Small intestine (tissue), 7 donors: ENCODE results near the gene GIPR. TPM values are rescaled to one million over a fixed set of nuclear protein-coding genes. Genes with fewer than 3 reads are reported as not detected.
A peak's percentile ranks its signal among the peaks of the same experiment; 100 is the strongest.

Source experiments
- DNase-seq, 2 donors: peaks; one replicate each; pipeline versions ENCODE4 v3.0.0 to v3.0.0-alpha.2; 2013
- FAIRE-seq: peaks from 2 replicates; lab custom pipeline; 2012; peaks lifted over from hg19 to GRCh38; lab: Jason Lieb, UNC
- H3K27ac ChIP-seq, 3 donors: one replicate each; pipeline ENCODE4 v1.5.1; 2013; ENCODE audit warnings: low read length in 2 of 3, mild to moderate bottlenecking in 2 of 3, control low read depth in 1 of 3, inconsistent platforms in 1 of 3, low read depth in 1 of 3, moderate library complexity in 1 of 3
- H3K27me3 ChIP-seq, 3 donors: one replicate each; pipeline ENCODE4 v1.6.1; 2013; ENCODE audit warnings: low read length in 3 of 3, inconsistent platforms in 1 of 3; ENCODE audit not compliant: control insufficient read depth in 3 of 3, insufficient read depth in 3 of 3
- H3K36me3 ChIP-seq, 3 donors: one replicate each; pipeline ENCODE4 v1.6.1; 2013; ENCODE audit warnings: low read length in 3 of 3, inconsistent platforms in 1 of 3, low read depth in 1 of 3, mild to moderate bottlenecking in 1 of 3, moderate library complexity in 1 of 3; ENCODE audit not compliant: control insufficient read depth in 3 of 3, insufficient read depth in 2 of 3
- H3K4me1 ChIP-seq, 3 donors: one replicate each; pipeline ENCODE4 v1.6.1; 2013; ENCODE audit warnings: low read length in 2 of 3, inconsistent platforms in 1 of 3, low read depth in 1 of 3, mild to moderate bottlenecking in 1 of 3, moderate library complexity in 1 of 3; ENCODE audit not compliant: control insufficient read depth in 3 of 3, insufficient read depth in 2 of 3
- H3K4me3 ChIP-seq, 3 donors: one replicate each; pipeline ENCODE4 v1.5.1; 2013; ENCODE audit warnings: low read length in 3 of 3, control low read depth in 1 of 3, inconsistent platforms in 1 of 3, low read depth in 1 of 3, mild to moderate bottlenecking in 1 of 3, moderate library complexity in 1 of 3
- H3K9me3 ChIP-seq, 2 donors: one replicate each; pipeline ENCODE4 v1.6.1; 2013; ENCODE audit warnings: low read depth in 1 of 2, low read length in 1 of 2; ENCODE audit not compliant: control insufficient read depth in 2 of 2, insufficient read depth in 1 of 2
- WGBS, 3 donors: extraction: QIAGEN DNeasy Blood & Tissue Kit; methylation state at CpG; one replicate each; pipeline ENCODE4 v1.1.7; 2013; 5-methylcytosine and 5-hydroxymethylcytosine counted together
- polyA plus RNA-seq, 4 donors: library from polyadenylated mRNA; stranded (reverse) in 3 of 4; unstranded in 1 of 4; fragments of 200-250 nt in 3 of 4; fragments of 120-200 nt in 1 of 4; gene quantifications; one replicate each; pipeline versions ENCODE4 v1.2.1 to v1.2.3, GENCODE V29; 2013
- donor health status: healthy with polysubstance abuse.
- donor health status: control.
- donor health status: control.
- donor health status: Bipolar disorder and iron deficiency.
- donor health status: healthy.

The GIPR gene
- polyA plus RNA-seq, 4 donors: 0.67 to 9.1 (median 0.97) TPM

GRCh38 chr19:45691516-45692186 lies 23.6 kb downstream of the GIPR start, which contains the start of gene SNRPD2:
Gene SNRPD2 (minus strand): TSS chr19:45691953. CDS start chr19:45691888, 65 bp downstream.
- 0 to 1% (median 0%) methylated on average over 35 to 36 of the region's 36 CpGs for WGBS, 3 donors
- FAIRE-seq: no peak

GRCh38 chr19:45692187-45693105 lies 24.4 kb downstream of the GIPR start, which contains the start of gene QPCTL:
Gene QPCTL (plus strand): TSS chr19:45692666. CDS start chr19:45692704, 38 bp downstream.
- FAIRE-seq: peak; percentile 76
- H3K4me1 ChIP-seq: peaks cover 0 to 8% (median 4%) of the 10 kb centered on the region in 3 donors
- H3K27ac ChIP-seq: peak within 1 kb of the TSS; percentile 53 to 96 (median 94)
- peak; percentile 99 to 100 for DNase-seq
- no peaks in the 10 kb centered on the region for H3K27me3 ChIP-seq
- peaks cover 0 to 40% (median 9%) of the 10 kb centered on the region in 3 donors for H3K36me3 ChIP-seq
- H3K9me3 ChIP-seq: no peaks in the 10 kb centered on the region
- 0 to 1% (median 0%) methylated on average over 67 to 70 of the region's 70 CpGs for WGBS, 3 donors
- peak within 1 kb of the TSS; percentile 55 to 86 (median 64) for H3K4me3 ChIP-seq

More at GRCh38 chr19:45691516-45692186, 23.6 kb downstream of the GIPR start, which contains the start of gene SNRPD2:
- DNase-seq: peak; percentile 97 to 98
- peak within 1 kb of the TSS; percentile 53 to 96 (median 94) for H3K27ac ChIP-seq
- H3K27me3 ChIP-seq: no peaks in the 10 kb centered on the region
- peaks cover 0 to 44% (median 13%) of the 10 kb centered on the region in 3 donors for H3K36me3 ChIP-seq
- H3K9me3 ChIP-seq: no peaks in the 10 kb centered on the region
- peaks cover 0 to 8% (median 4%) of the 10 kb centered on the region in 3 donors for H3K4me1 ChIP-seq
- H3K4me3 ChIP-seq: peak within 1 kb of the TSS; percentile 55 to 86 (median 64)

DNA sequence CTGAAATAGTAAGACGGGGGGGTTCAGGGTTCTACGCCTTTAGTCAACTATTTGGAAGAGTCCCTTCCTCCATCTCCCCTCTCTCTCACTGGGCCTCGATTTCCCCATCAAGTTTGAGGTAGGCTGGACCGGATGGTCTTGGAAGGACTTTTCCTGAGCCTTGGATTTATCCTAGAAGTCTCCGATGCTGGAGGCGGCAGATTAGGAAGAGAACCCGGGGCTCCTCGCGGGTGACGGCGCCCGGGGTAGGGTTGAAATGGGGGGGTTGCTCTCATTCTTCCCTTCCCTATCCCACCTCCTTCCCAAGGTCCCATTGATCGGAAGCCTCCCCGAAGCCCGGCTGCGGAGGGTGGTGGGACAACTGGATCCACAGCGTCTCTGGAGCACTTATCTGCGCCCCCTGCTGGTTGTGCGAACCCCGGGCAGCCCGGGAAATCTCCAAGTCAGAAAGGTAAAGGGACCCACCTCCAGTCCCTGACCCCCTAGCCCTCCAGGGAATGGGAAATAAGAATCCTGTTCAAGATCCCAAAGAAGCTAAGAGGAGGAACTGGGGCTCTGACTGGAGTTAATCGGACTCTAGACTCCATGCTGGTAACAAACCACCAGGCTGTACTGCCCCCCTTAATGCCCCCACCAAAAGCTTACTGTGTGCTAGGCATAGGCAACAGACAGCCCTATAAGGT lies 25.2 kb downstream of the GIPR start:
- no peaks in the 10 kb centered on the region for H3K27me3 ChIP-seq
- peak overlapping the region; percentile 55 to 86 (median 56) for H3K4me3 ChIP-seq
- H3K9me3 ChIP-seq: no peaks in the 10 kb centered on the region
- peak overlapping the region; percentile 53 to 96 (median 94) for H3K27ac ChIP-seq
- FAIRE-seq (no peak), DNase-seq (peak; percentile 73 to 86)
- 0 to 1% (median 1%) methylated on average over 22 of the region's 22 CpGs for WGBS, 3 donors
- peaks cover 0 to 38% (median 2%) of the 10 kb centered on the region in 3 donors for H3K36me3 ChIP-seq
- H3K4me1 ChIP-seq: peaks cover 0 to 8% (median 4%) of the 10 kb centered on the region in 3 donors

DNA sequence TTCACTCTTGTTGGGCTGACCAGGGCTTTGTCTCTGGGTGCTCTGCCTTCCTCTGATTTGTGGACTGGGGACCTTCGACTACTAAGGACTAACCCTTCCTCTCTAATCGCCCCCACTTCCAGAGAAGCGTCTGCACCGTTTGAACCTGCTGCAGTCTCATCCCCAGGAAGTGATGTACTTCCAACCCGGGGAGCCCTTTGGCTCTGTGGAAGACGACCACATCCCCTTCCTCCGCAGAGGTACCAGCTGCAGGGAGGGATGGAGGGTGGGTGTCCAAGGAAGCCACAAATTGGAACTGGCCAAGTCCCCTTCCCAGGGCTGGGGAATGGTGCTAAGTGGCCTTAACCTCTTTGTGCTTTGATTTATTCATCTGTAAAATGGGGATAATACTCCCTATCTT lies 33.7 kb downstream of the GIPR start:
- Histone ChIP-seq H3K4me3 (no peak overlapping the region), H3K9me3 (no peaks in the 10 kb centered on the region), H3K27ac (no peak overlapping the region), H3K4me1 (no peaks in the 10 kb centered on the region), H3K27me3 (no peaks in the 10 kb centered on the region), H3K36me3 (peaks cover 0 to 48% (median 2%) of the 10 kb centered on the region in 3 donors)
- no peak for FAIRE-seq
- no peak for DNase-seq
- 67 to 88% (median 83%) methylated on average over 7 of the region's 7 CpGs for WGBS, 3 donors

DNA sequence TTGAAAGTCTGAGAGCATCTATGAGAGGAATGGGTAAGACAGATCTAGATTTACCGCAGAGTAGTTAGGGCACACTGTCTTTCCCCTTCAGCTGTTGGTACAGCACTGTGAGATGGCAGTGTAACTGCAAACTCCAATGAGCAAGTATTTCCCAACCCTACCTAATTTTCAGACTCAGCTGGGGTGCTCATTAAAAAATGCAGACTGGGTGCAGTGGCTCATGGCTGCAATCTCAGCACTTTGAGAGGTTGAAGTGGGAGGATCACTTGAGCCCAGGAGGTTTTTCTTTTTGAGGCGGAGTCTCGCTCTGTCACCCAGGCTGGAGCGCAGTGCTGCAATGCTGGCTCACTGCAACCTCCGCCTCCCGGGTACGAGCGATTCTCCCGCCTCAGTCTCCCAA lies 37.1 kb downstream of the GIPR start:
- WGBS, 3 donors: 93 to 98% (median 96%) methylated on average over 9 of the region's 9 CpGs
- no peaks in the 10 kb centered on the region for H3K9me3 ChIP-seq
- no peaks in the 10 kb centered on the region for H3K4me1 ChIP-seq
- no peak overlapping the region for H3K27ac ChIP-seq
- H3K27me3 ChIP-seq: no peaks in the 10 kb centered on the region
- FAIRE-seq (no peak), DNase-seq (no peak)
- no peak overlapping the region for H3K4me3 ChIP-seq
- peaks cover 0 to 39% (median 2%) of the 10 kb centered on the region in 3 donors for H3K36me3 ChIP-seq

- H3K4me1 ChIP-seq: no peaks in the 10 kb centered on the region
Measured at GRCh38 chr19:45705710-45706415, 37.8 kb downstream of the GIPR start.

DNA sequence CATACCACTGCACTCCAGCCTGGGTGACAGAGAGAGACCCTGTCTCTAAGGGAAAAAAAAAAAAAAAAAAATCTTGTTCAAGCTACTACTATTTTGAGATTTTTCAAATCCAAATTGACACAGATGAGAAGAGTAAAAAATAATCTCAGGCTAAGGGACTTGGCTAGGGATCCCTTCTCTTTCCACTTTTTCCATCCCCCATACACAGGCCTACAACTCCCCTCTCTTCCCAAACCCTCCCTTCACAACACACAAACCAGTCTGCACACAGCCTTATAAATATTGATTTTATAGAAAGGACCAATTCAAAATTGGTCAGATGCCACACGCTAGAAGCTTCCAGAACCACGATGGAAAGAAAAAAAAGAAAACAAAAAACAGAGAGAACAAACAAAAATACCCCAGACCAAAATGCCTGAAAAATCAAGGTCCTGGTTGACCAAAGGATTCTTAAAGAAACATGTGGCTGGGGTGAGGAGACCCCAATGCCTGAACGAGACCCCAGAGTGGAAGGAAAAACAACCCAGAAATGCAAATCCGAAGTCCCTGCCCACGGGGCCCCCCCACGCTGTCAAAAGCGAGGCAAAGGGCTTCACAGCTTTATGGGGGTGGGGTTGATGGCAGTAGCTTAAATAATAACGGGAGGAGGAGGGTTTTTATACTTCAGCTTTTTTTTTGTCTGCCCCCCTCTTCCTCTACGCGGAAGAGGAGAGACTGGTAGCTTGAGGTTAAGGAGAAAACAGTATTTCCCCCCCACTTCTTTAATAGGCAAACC lies 42.5 kb downstream of the GIPR start:
- no peak overlapping the region for H3K27ac ChIP-seq
- H3K4me3 ChIP-seq: no peak overlapping the region
- WGBS, 3 donors: 61 to 77% (median 67%) methylated on average over 10 of the region's 10 CpGs
- DNase-seq (no peak), FAIRE-seq (no peak)
- no peaks in the 10 kb centered on the region for H3K9me3 ChIP-seq
- no peaks in the 10 kb centered on the region for H3K27me3 ChIP-seq
- no peaks in the 10 kb centered on the region for H3K4me1 ChIP-seq
- peaks cover 7 to 39% (median 9%) of the 10 kb centered on the region in 3 donors for H3K36me3 ChIP-seq

More at GRCh38 chr19:45705710-45706415, 37.8 kb downstream of the GIPR start:
- Histone ChIP-seq H3K4me3 (no peak overlapping the region), H3K27me3 (no peaks in the 10 kb centered on the region), H3K27ac (peak overlapping the region in 1 of 3 donors; percentile 24), H3K36me3 (peaks cover 0 to 38% (median 2%) of the 10 kb centered on the region in 3 donors), H3K9me3 (no peaks in the 10 kb centered on the region)
- no peak for DNase-seq
- WGBS, 3 donors: 92 to 97% (median 96%) methylated on average over 12 of the region's 12 CpGs
- FAIRE-seq: no peak
